ENCODE data around the gene SOX1.
A peak's percentile ranks its signal among the peaks of the same experiment; 100 is the strongest.

SOX1 gene

DNA sequence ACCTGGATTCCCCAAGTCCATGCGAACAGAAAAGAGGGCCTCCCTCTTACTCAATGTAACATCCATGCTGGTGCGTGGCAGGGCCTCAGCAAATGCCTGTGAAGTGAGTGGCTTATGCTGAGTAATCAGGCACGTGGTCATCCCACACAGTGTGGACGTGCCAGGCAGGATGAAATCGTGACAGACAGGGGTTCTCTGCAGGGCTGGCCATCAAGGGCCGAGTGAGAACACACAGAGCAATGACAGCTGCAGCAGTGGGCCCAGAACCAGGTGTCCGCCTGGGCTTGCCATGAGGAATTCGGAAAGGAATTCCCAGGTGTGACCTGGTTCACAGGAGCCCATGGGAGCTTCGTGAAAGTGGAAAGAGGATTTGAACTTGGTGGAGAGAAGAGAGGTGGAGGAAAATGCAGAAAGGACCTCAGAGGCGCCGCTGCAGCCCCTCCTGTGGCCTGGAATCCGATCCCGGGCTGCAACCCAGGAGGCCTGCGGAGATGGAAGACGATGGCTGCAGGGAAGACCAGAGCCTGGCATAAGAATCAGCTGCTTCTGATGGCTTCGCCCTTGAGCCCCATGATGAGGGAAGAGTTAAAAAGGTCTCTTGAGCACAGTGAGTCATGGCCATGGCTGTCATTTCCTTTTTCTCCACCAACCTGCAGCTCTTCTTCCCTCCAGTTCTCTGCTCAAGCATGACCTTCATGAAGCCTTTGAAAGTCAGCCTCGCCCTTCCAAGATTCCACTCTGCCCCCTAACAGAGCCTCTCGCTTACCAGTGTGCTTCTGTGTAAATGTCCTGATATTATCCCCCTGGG is 34.6 kb upstream of the SOX1 start:
- Histone ChIP-seq H3K27ac (ENCODE audit: poor library complexity, severe bottlenecking) (peak overlapping the region; percentile 59), H3K4me1 (ENCODE audit: insufficient read depth, poor library complexity, severe bottlenecking) (peaks cover 12% of the 10 kb centered on the region), H3K27me3 (ENCODE audit: insufficient read depth, poor library complexity, severe bottlenecking) (no peaks in the 10 kb centered on the region), H3K36me3 (ENCODE audit: low read depth) (no peaks in the 10 kb centered on the region), H3K9me3 (ENCODE audit: severe bottlenecking) (no peaks in the 10 kb centered on the region), H3K4me3 (ENCODE audit: severe bottlenecking) (no peak overlapping the region)
- DNase-seq (ENCODE audit: low spot score) (peak; percentile 85), ATAC-seq (ENCODE audit: low read depth) (peak; percentile 97)
- TF ChIP-seq, protein P1, sequence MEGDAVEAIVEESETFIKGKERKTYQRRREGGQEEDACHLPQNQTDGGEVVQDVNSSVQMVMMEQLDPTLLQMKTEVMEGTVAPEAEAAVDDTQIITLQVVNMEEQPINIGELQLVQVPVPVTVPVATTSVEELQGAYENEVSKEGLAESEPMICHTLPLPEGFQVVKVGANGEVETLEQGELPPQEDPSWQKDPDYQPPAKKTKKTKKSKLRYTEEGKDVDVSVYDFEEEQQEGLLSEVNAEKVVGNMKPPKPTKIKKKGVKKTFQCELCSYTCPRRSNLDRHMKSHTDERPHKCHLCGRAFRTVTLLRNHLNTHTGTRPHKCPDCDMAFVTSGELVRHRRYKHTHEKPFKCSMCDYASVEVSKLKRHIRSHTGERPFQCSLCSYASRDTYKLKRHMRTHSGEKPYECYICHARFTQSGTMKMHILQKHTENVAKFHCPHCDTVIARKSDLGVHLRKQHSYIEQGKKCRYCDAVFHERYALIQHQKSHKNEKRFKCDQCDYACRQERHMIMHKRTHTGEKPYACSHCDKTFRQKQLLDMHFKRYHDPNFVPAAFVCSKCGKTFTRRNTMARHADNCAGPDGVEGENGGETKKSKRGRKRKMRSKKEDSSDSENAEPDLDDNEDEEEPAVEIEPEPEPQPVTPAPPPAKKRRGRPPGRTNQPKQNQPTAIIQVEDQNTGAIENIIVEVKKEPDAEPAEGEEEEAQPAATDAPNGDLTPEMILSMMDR (IDR thresholded peaks at IDR 0.05; ENCODE audit: poor library complexity, severe bottlenecking), result no peak

DNA sequence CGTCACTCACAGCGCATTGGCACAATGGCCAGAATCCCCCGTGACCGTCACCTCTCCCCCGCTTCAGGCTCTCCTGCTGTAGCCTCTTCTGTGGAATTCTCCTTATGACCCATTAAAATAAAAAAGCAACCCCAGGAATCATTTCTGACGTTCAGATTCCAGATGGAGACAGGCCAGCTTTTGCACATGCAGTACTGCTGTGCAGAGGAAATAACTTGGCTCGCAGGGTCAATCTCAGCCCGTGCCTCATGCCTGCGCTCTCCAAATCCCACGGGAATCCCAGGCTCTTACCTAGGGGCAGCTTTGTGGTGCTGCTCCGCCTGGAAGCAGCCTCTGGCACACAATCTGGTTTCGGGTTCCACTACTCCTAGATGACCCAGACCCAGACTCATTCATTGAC is 32.7 kb upstream of the SOX1 start:
- no peaks in the 10 kb centered on the region for H3K36me3 ChIP-seq (ENCODE audit: low read depth)
- no peak overlapping the region for H3K27ac ChIP-seq (ENCODE audit: poor library complexity, severe bottlenecking)
- H3K4me3 ChIP-seq (ENCODE audit: severe bottlenecking), result no peak overlapping the region
- H3K27me3 ChIP-seq (ENCODE audit: insufficient read depth, poor library complexity, severe bottlenecking), result no peaks in the 10 kb centered on the region
- TF ChIP-seq, protein P1 (IDR thresholded peaks at IDR 0.05; ENCODE audit: poor library complexity, severe bottlenecking), result no peak
- DNase-seq (ENCODE audit: low spot score) (no peak), ATAC-seq (ENCODE audit: low read depth) (no peak)
- peaks cover 12% of the 10 kb centered on the region for H3K4me1 ChIP-seq (ENCODE audit: insufficient read depth, poor library complexity, severe bottlenecking)
- no peaks in the 10 kb centered on the region for H3K9me3 ChIP-seq (ENCODE audit: severe bottlenecking)

DNA sequence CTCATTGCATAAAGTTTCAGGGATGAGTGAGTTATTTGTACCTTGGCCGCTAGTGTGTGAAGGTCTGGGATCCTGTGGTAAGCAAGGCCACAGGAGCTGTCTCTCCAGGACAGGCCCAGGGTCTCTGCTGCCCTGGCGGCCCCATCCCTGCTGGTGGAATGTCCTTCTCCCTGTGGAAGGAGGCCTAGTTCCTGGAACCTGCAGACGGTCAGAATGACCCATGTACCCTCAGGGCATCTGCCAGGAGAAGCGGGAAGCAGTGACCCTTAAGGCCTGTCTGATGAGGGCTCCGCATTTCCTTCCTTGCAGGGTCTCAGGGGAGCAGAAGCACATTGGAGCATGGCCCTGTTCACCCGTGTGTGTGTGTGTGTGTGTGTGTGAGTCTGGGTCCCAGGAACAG is 32.1 kb upstream of the SOX1 start:
- H3K27ac ChIP-seq (ENCODE audit: poor library complexity, severe bottlenecking), result no peak overlapping the region
- H3K9me3 ChIP-seq (ENCODE audit: severe bottlenecking), result no peaks in the 10 kb centered on the region
- DNase-seq (ENCODE audit: low spot score) (no peak), ATAC-seq (ENCODE audit: low read depth) (no peak)
- no peaks in the 10 kb centered on the region for H3K36me3 ChIP-seq (ENCODE audit: low read depth)
- no peaks in the 10 kb centered on the region for H3K27me3 ChIP-seq (ENCODE audit: insufficient read depth, poor library complexity, severe bottlenecking)
- H3K4me3 ChIP-seq (ENCODE audit: severe bottlenecking), result no peak overlapping the region
- TF ChIP-seq, protein P1 (IDR thresholded peaks at IDR 0.05; ENCODE audit: poor library complexity, severe bottlenecking), result no peak
- peaks cover 12% of the 10 kb centered on the region for H3K4me1 ChIP-seq (ENCODE audit: insufficient read depth, poor library complexity, severe bottlenecking)

DNA sequence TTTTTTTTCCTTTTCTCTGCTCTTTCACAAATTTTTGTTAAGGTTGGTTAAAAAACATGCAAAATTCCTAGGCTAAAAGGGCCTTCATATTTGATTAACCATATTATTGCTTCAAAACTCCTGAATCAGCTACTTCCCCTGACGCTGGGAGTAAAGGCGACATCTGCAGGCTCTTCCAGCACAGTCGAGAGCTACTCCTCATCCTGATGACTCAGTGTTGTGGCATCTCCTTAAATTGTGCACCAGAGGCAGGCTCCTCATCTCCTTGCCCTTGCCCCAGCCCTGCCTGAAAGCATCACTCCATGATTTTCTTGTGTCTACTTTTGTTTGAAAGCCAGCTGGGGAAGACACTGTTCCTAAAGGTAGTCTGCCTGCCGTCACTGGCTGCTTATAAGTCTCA is 24.5 kb upstream of the SOX1 start:
- Histone ChIP-seq H3K9me3 (ENCODE audit: severe bottlenecking) (peaks cover 3% of the 10 kb centered on the region), H3K4me1 (ENCODE audit: insufficient read depth, poor library complexity, severe bottlenecking) (no peaks in the 10 kb centered on the region), H3K27ac (ENCODE audit: poor library complexity, severe bottlenecking) (no peak overlapping the region), H3K27me3 (ENCODE audit: insufficient read depth, poor library complexity, severe bottlenecking) (peaks cover 7% of the 10 kb centered on the region), H3K36me3 (ENCODE audit: low read depth) (no peaks in the 10 kb centered on the region), H3K4me3 (ENCODE audit: severe bottlenecking) (no peak overlapping the region)
- peak; percentile 92 for ATAC-seq (ENCODE audit: low read depth)
- TF ChIP-seq, protein P1 (IDR thresholded peaks at IDR 0.05; ENCODE audit: poor library complexity, severe bottlenecking), result peak; percentile 17
- DNase-seq (ENCODE audit: low spot score), result no peak

DNA sequence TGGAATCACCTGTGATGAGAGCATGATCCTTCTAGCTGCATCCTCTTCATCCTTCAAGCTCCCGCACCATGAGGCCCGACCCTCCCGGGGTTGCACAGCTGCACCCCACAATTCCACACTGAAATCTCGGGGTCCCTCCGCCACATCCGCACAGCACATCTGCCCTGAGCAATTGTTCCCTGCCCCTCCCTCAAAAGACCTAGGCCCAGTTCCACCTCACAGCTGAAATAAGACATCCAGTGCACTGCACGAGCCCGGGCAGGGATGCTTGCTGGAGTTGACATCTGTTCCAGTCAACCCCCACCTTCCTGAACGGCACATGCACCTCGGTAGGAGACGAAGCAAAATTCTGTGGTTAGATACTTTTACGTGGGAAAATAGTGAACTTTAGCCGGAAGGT is 14.7 kb upstream of the SOX1 start:
- ATAC-seq (ENCODE audit: low read depth), result no peak
- Histone ChIP-seq H3K4me1 (ENCODE audit: insufficient read depth, poor library complexity, severe bottlenecking) (no peaks in the 10 kb centered on the region), H3K36me3 (ENCODE audit: low read depth) (no peaks in the 10 kb centered on the region), H3K4me3 (ENCODE audit: severe bottlenecking) (no peak overlapping the region), H3K9me3 (ENCODE audit: severe bottlenecking) (no peaks in the 10 kb centered on the region), H3K27ac (ENCODE audit: poor library complexity, severe bottlenecking) (no peak overlapping the region), H3K27me3 (ENCODE audit: insufficient read depth, poor library complexity, severe bottlenecking) (peaks cover 90% of the 10 kb centered on the region)
- no peak for DNase-seq (ENCODE audit: low spot score)
- TF ChIP-seq, protein P1 (IDR thresholded peaks at IDR 0.05; ENCODE audit: poor library complexity, severe bottlenecking), result no peak
